HEK293 (cell line): ENCODE data around the gene MPPED1.

Experiments
- CTCF ChIP-seq: fragments of 450-650 bp; formaldehyde crosslinking; IDR thresholded peaks from 2 replicates; pipeline ENCODE4 v1.5.1; 2016; ENCODE audit warnings: missing biosample characterization, missing genetic modification characterization
- GLI4 ChIP-seq: fragments of 450-650 bp; formaldehyde crosslinking; IDR thresholded peaks from 2 replicates; pipeline ENCODE4 v1.5.1; 2016; ENCODE audit warnings: missing biosample characterization, missing genetic modification characterization
- ZNF175 ChIP-seq: fragments of 450-650 bp; formaldehyde crosslinking; IDR thresholded peaks from 2 replicates; pipeline ENCODE4 v1.5.1; 2016; ENCODE audit warnings: missing biosample characterization, missing genetic modification characterization
- ZNF24 ChIP-seq: fragments of 450-650 bp; formaldehyde crosslinking; IDR thresholded peaks from 2 replicates; pipeline ENCODE4 v1.5.1; 2016; ENCODE audit warnings: missing biosample characterization, missing genetic modification characterization
- ZNF311 ChIP-seq: fragments of 450-650 bp; formaldehyde crosslinking; IDR thresholded peaks from 2 replicates; pipeline ENCODE4 v1.5.1; 2017; ENCODE audit warnings: missing biosample characterization, missing genetic modification characterization, borderline replicate concordance
- ZNF416 ChIP-seq: fragments of 450-650 bp; formaldehyde crosslinking; IDR thresholded peaks from 2 replicates; pipeline ENCODE4 v1.5.1; 2016; ENCODE audit warnings: missing biosample characterization, missing genetic modification characterization
- ZNF704 ChIP-seq: fragments of 450-650 bp; formaldehyde crosslinking; IDR thresholded peaks from 2 replicates; pipeline ENCODE4 v1.5.1; 2016; ENCODE audit warnings: missing biosample characterization, missing genetic modification characterization
- TF ChIP-seq, protein P1 (sequence below): fragments of 450-650 bp; formaldehyde crosslinking; IDR thresholded peaks from 2 replicates; pipeline ENCODE4 v1.5.1; 2016; ENCODE audit warnings: missing biosample characterization, missing genetic modification characterization

GRCh38 chr22:43437871-43438475 lies 26.2 kb downstream of the MPPED1 start:
- TF ChIP-seq ZNF24 (no peak), ZNF175 (tag by site-specific recombination) (no peak), ZNF416 (tag by site-specific recombination) (no peak), GLI4 (tag by site-specific recombination) (no peak), ZNF704 (tag by site-specific recombination) (no peak), CTCF (tag by site-specific recombination) (no peak), ZNF311 (tag by site-specific recombination) (no peak)
- TF ChIP-seq, protein P1, sequence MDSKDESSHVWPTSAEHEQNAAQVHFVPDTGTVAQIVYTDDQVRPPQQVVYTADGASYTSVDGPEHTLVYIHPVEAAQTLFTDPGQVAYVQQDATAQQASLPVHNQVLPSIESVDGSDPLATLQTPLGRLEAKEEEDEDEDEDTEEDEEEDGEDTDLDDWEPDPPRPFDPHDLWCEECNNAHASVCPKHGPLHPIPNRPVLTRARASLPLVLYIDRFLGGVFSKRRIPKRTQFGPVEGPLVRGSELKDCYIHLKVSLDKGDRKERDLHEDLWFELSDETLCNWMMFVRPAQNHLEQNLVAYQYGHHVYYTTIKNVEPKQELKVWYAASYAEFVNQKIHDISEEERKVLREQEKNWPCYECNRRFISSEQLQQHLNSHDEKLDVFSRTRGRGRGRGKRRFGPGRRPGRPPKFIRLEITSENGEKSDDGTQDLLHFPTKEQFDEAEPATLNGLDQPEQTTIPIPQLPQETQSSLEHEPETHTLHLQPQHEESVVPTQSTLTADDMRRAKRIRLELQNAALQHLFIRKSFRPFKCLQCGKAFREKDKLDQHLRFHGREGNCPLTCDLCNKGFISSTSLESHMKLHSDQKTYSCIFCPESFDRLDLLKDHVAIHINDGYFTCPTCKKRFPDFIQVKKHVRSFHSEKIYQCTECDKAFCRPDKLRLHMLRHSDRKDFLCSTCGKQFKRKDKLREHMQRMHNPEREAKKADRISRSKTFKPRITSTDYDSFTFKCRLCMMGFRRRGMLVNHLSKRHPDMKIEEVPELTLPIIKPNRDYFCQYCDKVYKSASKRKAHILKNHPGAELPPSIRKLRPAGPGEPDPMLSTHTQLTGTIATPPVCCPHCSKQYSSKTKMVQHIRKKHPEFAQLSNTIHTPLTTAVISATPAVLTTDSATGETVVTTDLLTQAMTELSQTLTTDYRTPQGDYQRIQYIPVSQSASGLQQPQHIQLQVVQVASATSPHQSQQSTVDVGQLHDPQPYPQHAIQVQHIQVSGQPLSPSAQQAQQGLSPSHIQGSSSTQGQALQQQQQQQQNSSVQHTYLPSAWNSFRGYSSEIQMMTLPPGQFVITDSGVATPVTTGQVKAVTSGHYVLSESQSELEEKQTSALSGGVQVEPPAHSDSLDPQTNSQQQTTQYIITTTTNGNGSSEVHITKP (tag by site-specific recombination) = no peak
